HepG2 (cell line): ENCODE data around the gene SLC45A3. TPM values are rescaled to one million over a fixed set of nuclear protein-coding genes. Genes with fewer than 3 reads are reported as not detected.
A peak's percentile ranks its signal among the peaks of the same experiment; 100 is the strongest.

ENCODE experiments used
- AHR ChIP-seq: IDR thresholded peaks from 2 replicates; pipeline ENCODE4 v1.6.1; 2018; ENCODE audit warnings: missing genetic modification reagents, missing compliant biosample characterization
- HDAC6 ChIP-seq: fragments of 200-600 bp; sonication (generic); IDR thresholded peaks from 2 replicates; pipeline ENCODE4 v1.7.0; 2017; ENCODE audit warnings: mild to moderate bottlenecking, antibody characterized with exemption, low read length, low read depth
- KDM4B ChIP-seq: sonication (generic); formaldehyde crosslinking; IDR thresholded peaks from 2 replicates; pipeline ENCODE4 v1.4.0; 2020; ENCODE audit warnings: missing genetic modification reagents
- KDM5B ChIP-seq: sonication (generic); formaldehyde crosslinking; IDR thresholded peaks from 2 replicates; pipeline ENCODE4 v1.4.0; 2020; ENCODE audit warnings: missing genetic modification reagents, mild to moderate bottlenecking, borderline replicate concordance
- LBX2 ChIP-seq: sonication (generic); formaldehyde crosslinking; IDR thresholded peaks from 2 replicates; pipeline ENCODE4 v1.5.0; 2020; ENCODE audit warnings: missing genetic modification reagents, mild to moderate bottlenecking, borderline replicate concordance
- MAX ChIP-seq: IDR thresholded peaks from 2 replicates; pipeline ENCODE4 v1.6.1; 2012; ENCODE audit warnings: inconsistent platforms
- MLLT10 ChIP-seq: sonication (generic); formaldehyde crosslinking; IDR thresholded peaks from 2 replicates; pipeline ENCODE4 v1.4.0; 2020; ENCODE audit warnings: missing genetic modification reagents
- NKX3-1 ChIP-seq: sonication (generic); formaldehyde crosslinking; IDR thresholded peaks from 2 replicates; pipeline ENCODE4 v1.5.0; 2020; ENCODE audit warnings: missing genetic modification reagents
- RAD51 ChIP-seq: fragments of 450-650 bp; IDR thresholded peaks from 2 replicates; pipeline ENCODE4 v1.6.1; 2016; ENCODE audit warnings: borderline replicate concordance
- SRF ChIP-seq: IDR thresholded peaks from 2 replicates; pipeline ENCODE4 v1.6.1; 2011; ENCODE audit warnings: mild to moderate bottlenecking, low read depth, low read length, moderate library complexity
- SUZ12 ChIP-seq: fragments of 150-350 bp; IDR thresholded peaks from 2 replicates; pipeline ENCODE4 v1.6.1; 2014; ENCODE audit warnings: low read depth, low read length
- THAP8 ChIP-seq: sonication (generic); formaldehyde crosslinking; IDR thresholded peaks from 2 replicates; pipeline ENCODE4 v1.5.1; 2020; ENCODE audit warnings: missing genetic modification reagents, mild to moderate bottlenecking, borderline replicate concordance
- THYN1 ChIP-seq: sonication (generic); formaldehyde crosslinking; IDR thresholded peaks from 2 replicates; pipeline ENCODE4 v1.8.1; 2023; ENCODE audit warnings: low read depth, mild to moderate bottlenecking, moderate library complexity, missing genetic modification reagents, borderline replicate concordance
- U2AF1 ChIP-seq: fragments of 200-400 bp; formaldehyde crosslinking; optimal IDR thresholded peaks from 2 replicates; pipeline ENCODE3; 2017; ENCODE audit warnings: mild to moderate bottlenecking, low read depth, low read length
- ZNF10 ChIP-seq: sonication (generic); formaldehyde crosslinking; IDR thresholded peaks from 2 replicates; pipeline ENCODE4 v1.4.0; 2020; ENCODE audit warnings: mild to moderate bottlenecking, low read depth, missing genetic modification reagents, borderline replicate concordance
- ZNF17 ChIP-seq: sonication (generic); formaldehyde crosslinking; IDR thresholded peaks from 2 replicates; pipeline ENCODE4 v1.5.0; 2020; ENCODE audit warnings: mild to moderate bottlenecking, missing genetic modification reagents
- ZNF34 ChIP-seq: sonication (generic); formaldehyde crosslinking; IDR thresholded peaks from 2 replicates; pipeline ENCODE4 v1.4.0; 2020; ENCODE audit warnings: mild to moderate bottlenecking, missing genetic modification reagents, borderline replicate concordance
- ZNF510 ChIP-seq: sonication (generic); formaldehyde crosslinking; IDR thresholded peaks from 2 replicates; pipeline ENCODE4 v1.4.0; 2020; ENCODE audit warnings: low read depth, mild to moderate bottlenecking, missing genetic modification reagents
- ZNF556 ChIP-seq: sonication (generic); formaldehyde crosslinking; IDR thresholded peaks from 2 replicates; pipeline ENCODE4 v1.4.0; 2020; ENCODE audit warnings: mild to moderate bottlenecking, missing genetic modification reagents, borderline replicate concordance
- ZNF562 ChIP-seq: sonication (generic); formaldehyde crosslinking; IDR thresholded peaks from 2 replicates; pipeline ENCODE4 v1.8.0; 2022; ENCODE audit warnings: missing genetic modification reagents, borderline replicate concordance
- ZNF619 ChIP-seq: sonication (generic); formaldehyde crosslinking; IDR thresholded peaks from 2 replicates; pipeline ENCODE4 v1.4.0; 2020; ENCODE audit warnings: mild to moderate bottlenecking, missing genetic modification reagents
- ZNF788 ChIP-seq: sonication (generic); formaldehyde crosslinking; IDR thresholded peaks from 2 replicates; pipeline ENCODE4 v1.5.0; 2020; ENCODE audit warnings: mild to moderate bottlenecking, missing genetic modification reagents, borderline replicate concordance
- polyA plus RNA-seq, 8 experiments: library from polyadenylated mRNA; depleted of rRNA in 3 of 8; stranded (reverse) in 7 of 8; unstranded in 1 of 8; fragments of >200 nt; fragmentation: Illumina TruSeq in 4 of 8; extraction: Trizol in 4 of 8; gene quantifications; 2 replicates each; pipeline versions ENCODE4 v1.2.1 to v1.2.3, GENCODE V29; 2011 to 2016; ENCODE audit warnings: low read depth in 4 of 8, missing spikeins in 1 of 8, mixed read lengths in 1 of 8; ENCODE audit not compliant: insufficient read depth in 1 of 8
- total RNA-seq, 5 experiments: library from RNA; depleted of rRNA; stranded (reverse); fragments of >200 nt; fragmentation: Illumina TruSeq; extraction: Trizol; gene quantifications; 2 replicates each; pipeline ENCODE4 v1.2.3, GENCODE V29; 2016; ENCODE audit warnings: low read depth in 1 of 5
- TF ChIP-seq, protein P1 (sequence below): sonication (generic); formaldehyde crosslinking; IDR thresholded peaks from 2 replicates; pipeline ENCODE4 v1.4.0; 2020; ENCODE audit warnings: missing genetic modification reagents
- TF ChIP-seq, protein P2 (sequence below): sonication (generic); formaldehyde crosslinking; IDR thresholded peaks from 2 replicates; pipeline ENCODE4 v1.4.0; 2020; ENCODE audit warnings: missing genetic modification reagents, borderline replicate concordance

Gene SLC45A3
- total and polyA plus RNA-seq, 2 of the 13 experiments (the other 11 are each of a cell fraction or from before 2014, with no cell fraction given) = 3.4 to 4.1 TPM

DNA sequence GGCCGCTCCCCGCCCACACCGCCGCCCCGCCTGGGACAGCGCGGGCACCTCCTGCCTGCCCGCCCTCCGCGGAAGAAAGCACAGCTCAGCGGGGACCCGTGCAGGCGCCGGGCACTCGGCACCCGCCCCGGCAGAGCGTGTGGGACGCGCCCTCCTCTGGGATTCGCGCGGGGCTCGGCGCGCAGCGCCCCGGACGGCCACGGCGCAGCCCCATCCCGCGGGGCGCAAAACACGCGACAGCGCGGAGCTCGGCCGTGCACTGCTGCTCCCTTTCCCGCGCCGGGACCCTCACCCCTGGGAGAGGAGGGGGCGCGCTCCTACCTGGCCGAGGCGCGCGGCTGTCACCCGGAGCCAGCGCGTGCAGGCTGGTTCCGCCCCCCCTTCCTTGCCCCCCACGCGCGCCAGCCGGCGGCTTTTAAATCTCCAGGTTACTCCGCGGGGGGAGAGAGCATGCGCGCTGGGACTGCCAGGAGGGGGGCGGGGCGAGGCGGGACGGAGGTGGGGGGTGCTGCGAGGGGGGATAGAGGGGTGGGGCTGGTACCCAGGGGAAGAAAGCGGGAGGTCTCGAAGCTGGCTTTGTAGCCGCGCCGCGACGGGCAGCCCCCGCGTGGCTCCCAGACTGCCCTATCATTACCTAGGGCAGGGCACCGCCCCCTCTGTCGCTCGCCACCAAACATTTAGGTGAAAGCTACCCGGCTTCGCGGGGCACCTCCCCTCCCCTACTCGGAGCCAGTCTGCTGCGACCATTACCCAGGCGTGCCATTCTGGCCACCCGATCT is at the start of gene SLC45A3 (continued):
- TF ChIP-seq HDAC6 (no peak), ZNF788 (CRISPR knock-in tag) (no peak), THAP8 (no peak), RAD51 (no peak), LBX2 (CRISPR knock-in tag) (no peak), AHR (CRISPR knock-in tag) (no peak), U2AF1 (no peak), ZNF34 (CRISPR knock-in tag) (no peak), ZNF10 (CRISPR knock-in tag) (no peak), ZNF619 (CRISPR knock-in tag) (no peak), SUZ12 (no peak), THYN1 (CRISPR knock-in tag) (no peak), MLLT10 (CRISPR knock-in tag) (no peak), MAX (peak; percentile 46; the same call in 1 of the 2 replicates), SRF (no peak), ZNF17 (CRISPR knock-in tag) (no peak), KDM4B (CRISPR knock-in tag) (no peak), KDM5B (CRISPR knock-in tag) (0 out of 2 replicates have a peak, but pooled peaks have one; percentile 28), NKX3-1 (CRISPR knock-in tag) (no peak), ZNF562 (CRISPR knock-in tag) (no peak), ZNF556 (CRISPR knock-in tag) (no peak), ZNF510 (CRISPR knock-in tag) (no peak)
- TF ChIP-seq, protein P1, sequence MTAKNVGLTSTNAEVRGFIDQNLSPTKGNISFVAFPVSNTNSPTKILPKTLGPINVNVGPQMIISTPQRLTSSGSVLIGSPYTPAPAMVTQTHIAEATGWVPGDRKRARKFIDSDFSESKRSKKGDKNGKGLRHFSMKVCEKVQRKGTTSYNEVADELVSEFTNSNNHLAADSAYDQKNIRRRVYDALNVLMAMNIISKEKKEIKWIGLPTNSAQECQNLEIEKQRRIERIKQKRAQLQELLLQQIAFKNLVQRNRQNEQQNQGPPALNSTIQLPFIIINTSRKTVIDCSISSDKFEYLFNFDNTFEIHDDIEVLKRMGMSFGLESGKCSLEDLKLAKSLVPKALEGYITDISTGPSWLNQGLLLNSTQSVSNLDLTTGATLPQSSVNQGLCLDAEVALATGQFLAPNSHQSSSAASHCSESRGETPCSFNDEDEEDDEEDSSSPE = peak; percentile 47; the same call in 1 of the 2 replicates
- TF ChIP-seq, protein P2, sequence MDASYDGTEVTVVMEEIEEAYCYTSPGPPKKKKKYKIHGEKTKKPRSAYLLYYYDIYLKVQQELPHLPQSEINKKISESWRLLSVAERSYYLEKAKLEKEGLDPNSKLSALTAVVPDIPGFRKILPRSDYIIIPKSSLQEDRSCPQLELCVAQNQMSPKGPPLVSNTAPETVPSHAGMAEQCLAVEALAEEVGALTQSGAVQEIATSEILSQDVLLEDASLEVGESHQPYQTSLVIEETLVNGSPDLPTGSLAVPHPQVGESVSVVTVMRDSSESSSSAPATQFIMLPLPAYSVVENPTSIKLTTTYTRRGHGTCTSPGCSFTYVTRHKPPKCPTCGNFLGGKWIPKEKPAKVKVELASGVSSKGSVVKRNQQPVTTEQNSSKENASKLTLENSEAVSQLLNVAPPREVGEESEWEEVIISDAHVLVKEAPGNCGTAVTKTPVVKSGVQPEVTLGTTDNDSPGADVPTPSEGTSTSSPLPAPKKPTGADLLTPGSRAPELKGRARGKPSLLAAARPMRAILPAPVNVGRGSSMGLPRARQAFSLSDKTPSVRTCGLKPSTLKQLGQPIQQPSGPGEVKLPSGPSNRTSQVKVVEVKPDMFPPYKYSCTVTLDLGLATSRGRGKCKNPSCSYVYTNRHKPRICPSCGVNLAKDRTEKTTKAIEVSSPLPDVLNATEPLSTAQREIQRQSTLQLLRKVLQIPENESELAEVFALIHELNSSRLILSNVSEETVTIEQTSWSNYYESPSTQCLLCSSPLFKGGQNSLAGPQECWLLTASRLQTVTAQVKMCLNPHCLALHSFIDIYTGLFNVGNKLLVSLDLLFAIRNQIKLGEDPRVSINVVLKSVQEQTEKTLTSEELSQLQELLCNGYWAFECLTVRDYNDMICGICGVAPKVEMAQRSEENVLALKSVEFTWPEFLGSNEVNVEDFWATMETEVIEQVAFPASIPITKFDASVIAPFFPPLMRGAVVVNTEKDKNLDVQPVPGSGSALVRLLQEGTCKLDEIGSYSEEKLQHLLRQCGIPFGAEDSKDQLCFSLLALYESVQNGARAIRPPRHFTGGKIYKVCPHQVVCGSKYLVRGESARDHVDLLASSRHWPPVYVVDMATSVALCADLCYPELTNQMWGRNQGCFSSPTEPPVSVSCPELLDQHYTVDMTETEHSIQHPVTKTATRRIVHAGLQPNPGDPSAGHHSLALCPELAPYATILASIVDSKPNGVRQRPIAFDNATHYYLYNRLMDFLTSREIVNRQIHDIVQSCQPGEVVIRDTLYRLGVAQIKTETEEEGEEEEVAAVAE (CRISPR knock-in tag) = no peak
